HepG2 (cell line): ENCODE data around the gene WDR59. TPM values are rescaled to one million over a fixed set of nuclear protein-coding genes. Genes with fewer than 3 reads are reported as not detected.

Source experiments
- ATAC-seq: fragments of 200-7000 bp; cut with Tn5 transposase; 3 replicates; pipeline ENCODE4 v1.9.1; 2020; ENCODE audit warnings: mild to moderate bottlenecking, moderate library complexity
- BruUV-seq: library from RNA; stranded (reverse); fragments of 400-500 nt; replicated peaks from 2 replicates; lab custom pipeline; 2021; lab: Mats Ljungman, UMichigan
- CTCF ChIA-PET: fragments of 300-600 bp; formaldehyde crosslinking; extraction: SDS; loops from one replicate; lab custom pipeline; 2021; ENCODE audit warnings: low total read pairs, inconsistent platforms, low intra/inter-chr PET ratio; lab: Yijun Ruan, JAX
- POLR2A ChIA-PET: fragments of 350-600 bp; sonication (Branson Sonifier 250); formaldehyde crosslinking; loops from one replicate; lab custom pipeline; 2020; ENCODE audit warnings: antibody characterized with exemption, inconsistent platforms; lab: Yijun Ruan, JAX
- DNase-seq: peaks from one replicate; pipeline ENCODE4 v3.0.0-alpha.2; 2015; ENCODE audit warnings: low spot score
- FAIRE-seq: peaks from 3 replicates; lab custom pipeline; 2011; peaks lifted over from hg19 to GRCh38; lab: Jason Lieb, UNC
- H2AFZ ChIP-seq: one replicate; pipeline ENCODE4 v1.6.1; 2011; ENCODE audit warnings: low read length, inconsistent platforms
- H3K27ac ChIP-seq: fragments of 300-600 bp; 3 replicates; pipeline ENCODE4 v1.8.0; 2011; ENCODE audit warnings: mixed run types, mild to moderate bottlenecking, mixed read lengths, low read length, inconsistent platforms; ENCODE audit not compliant: insufficient read depth; ENCODE audit errors: extremely low read length
- H3K27me3 ChIP-seq, 2 experiments: fragments of 200-600 bp in 1 of 2; 2 replicates in 1 of 2; 3 replicates in 1 of 2; pipeline versions ENCODE4 v1.6.0 to v1.8.0; 2011; ENCODE audit warnings: low read length in 2 of 2, mild to moderate bottlenecking in 2 of 2, moderate library complexity in 2 of 2, inconsistent platforms in 1 of 2; ENCODE audit not compliant: insufficient read depth in 2 of 2, control insufficient read depth in 1 of 2
- H3K36me3 ChIP-seq, 2 experiments: fragments of 200-600 bp in 1 of 2; replicated peaks in 1 of 2; 2 replicates in 1 of 2; 3 replicates in 1 of 2; pipeline versions ENCODE4 v1.5.1 to v1.8.0; 2011; ENCODE audit warnings: low read length in 2 of 2, inconsistent platforms in 1 of 2; ENCODE audit not compliant: insufficient read depth in 2 of 2, control insufficient read depth in 1 of 2
- H3K4me1 ChIP-seq: 2 replicates; pipeline ENCODE4 v1.5.1; 2012; ENCODE audit warnings: low read length, inconsistent platforms; ENCODE audit not compliant: insufficient read depth
- H3K4me2 ChIP-seq: 2 replicates; pipeline ENCODE4 v1.6.0; 2011; ENCODE audit warnings: low read depth, low read length, inconsistent platforms
- H3K4me3 ChIP-seq, 3 experiments: fragments of 200-600 bp in 1 of 3; sonication (generic), shearing (Covaris generic) in 1 of 3; replicated peaks in 1 of 3; 2 replicates each; pipeline ENCODE4 v1.5.1; 2011 to 2016; ENCODE audit warnings: low read length in 3 of 3, inconsistent platforms in 2 of 3, low read depth in 2 of 3, mild to moderate bottlenecking in 2 of 3, control low read depth in 1 of 3, mixed read lengths in 1 of 3; ENCODE audit not compliant: insufficient read depth in 1 of 3
- H3K79me2 ChIP-seq: one replicate; pipeline ENCODE4 v1.6.1; 2011; ENCODE audit warnings: low read length, inconsistent platforms; ENCODE audit not compliant: insufficient read depth
- H3K9ac ChIP-seq: 2 replicates; pipeline ENCODE4 v1.6.0; 2011; ENCODE audit warnings: mild to moderate bottlenecking, low read depth, low read length, inconsistent platforms; ENCODE audit not compliant: insufficient read depth
- H3K9me3 ChIP-seq: 2 replicates; pipeline ENCODE4 v1.5.1; 2012; ENCODE audit warnings: mild to moderate bottlenecking, low read length
- H4K20me1 ChIP-seq: 2 replicates; pipeline ENCODE4 v1.6.0; 2011; ENCODE audit warnings: inconsistent platforms, mild to moderate bottlenecking, low read length, moderate library complexity; ENCODE audit not compliant: insufficient read depth
- ATF2 ChIP-seq: sonication (generic); formaldehyde crosslinking; IDR thresholded peaks from 2 replicates; pipeline ENCODE4 v1.4.0; 2020; ENCODE audit warnings: missing genetic modification reagents
- ATF5 ChIP-seq: sonication (generic); formaldehyde crosslinking; IDR thresholded peaks from 2 replicates; pipeline ENCODE4 v1.4.0; 2020; ENCODE audit warnings: mild to moderate bottlenecking, low read depth, missing genetic modification reagents
- ATRX ChIP-seq: sonication (generic); formaldehyde crosslinking; IDR thresholded peaks from 2 replicates; pipeline ENCODE4 v1.4.0; 2020; ENCODE audit warnings: missing genetic modification reagents, borderline replicate concordance
- EP300 ChIP-seq, 3 experiments: sonication (generic) in 1 of 3; formaldehyde crosslinking in 1 of 3; IDR thresholded peaks; 2 replicates each; pipeline versions ENCODE4 v1.5.1 to v1.6.1; 2011 to 2020; ENCODE audit warnings: low read depth in 2 of 3, low read length in 2 of 3, borderline replicate concordance in 1 of 3, improper control_type of control experiment in 1 of 3, mild to moderate bottlenecking in 1 of 3, missing genetic modification reagents in 1 of 3, moderate library complexity in 1 of 3
- HDAC6 ChIP-seq: fragments of 200-600 bp; sonication (generic); IDR thresholded peaks from 2 replicates; pipeline ENCODE4 v1.7.0; 2017; ENCODE audit warnings: mild to moderate bottlenecking, antibody characterized with exemption, low read length, low read depth
- MEIS1 ChIP-seq: sonication (generic); formaldehyde crosslinking; IDR thresholded peaks from 2 replicates; pipeline ENCODE4 v1.9.0; 2021; ENCODE audit warnings: mild to moderate bottlenecking, missing genetic modification reagents, moderate library complexity, borderline replicate concordance
- PLRG1 ChIP-seq: fragments of 450-650 bp; conservative IDR thresholded peaks from 2 replicates; pipeline ENCODE4 v1.6.1; 2016
- RARA ChIP-seq: IDR thresholded peaks from 2 replicates; pipeline ENCODE4 v1.6.1; 2016; ENCODE audit warnings: missing genetic modification reagents, missing compliant biosample characterization
- ZNF367 ChIP-seq: sonication (generic); formaldehyde crosslinking; IDR thresholded peaks from 2 replicates; pipeline ENCODE4 v1.4.0; 2020; ENCODE audit warnings: missing genetic modification reagents, borderline replicate concordance
- ZNF430 ChIP-seq: sonication (generic); formaldehyde crosslinking; IDR thresholded peaks from 2 replicates; pipeline ENCODE4 v1.9.0; 2021; ENCODE audit warnings: mild to moderate bottlenecking, missing genetic modification reagents
- ZNF589 ChIP-seq: sonication (generic); formaldehyde crosslinking; conservative IDR thresholded peaks from 2 replicates; pipeline ENCODE4 v1.8.0; 2022; ENCODE audit warnings: mild to moderate bottlenecking, moderate library complexity, missing genetic modification reagents
- ZNF597 ChIP-seq: sonication (generic); formaldehyde crosslinking; IDR thresholded peaks from 2 replicates; pipeline ENCODE4 v1.5.0; 2020; ENCODE audit warnings: missing genetic modification reagents
- WGBS: methylation state at CpG from one replicate; pipeline ENCODE4 v1.1.6; 2017; ENCODE audit warnings: low lambda C conversion rate; 5-methylcytosine and 5-hydroxymethylcytosine counted together
- in situ Hi-C: cut with HindIII; loops from 2 replicates; pipeline ENCODE4 v1.10.0; 2017; ENCODE audit warnings: low pct_unique_long_range_greater_than_20kb; ENCODE audit not compliant: extremely low pct_ligation_motif_present
- intact Hi-C: fragments of 100-400 bp; cut with micrococcal nuclease; formaldehyde crosslinking; loops from one replicate; pipeline ENCODE4 v1.10.0; 2022; ENCODE audit not compliant: unreplicated experiment
- polyA plus RNA-seq, 8 experiments: library from polyadenylated mRNA; depleted of rRNA in 3 of 8; stranded (reverse) in 7 of 8; unstranded in 1 of 8; fragments of >200 nt; fragmentation: Illumina TruSeq in 4 of 8; extraction: Trizol in 4 of 8; gene quantifications; 2 replicates each; pipeline versions ENCODE4 v1.2.1 to v1.2.3, GENCODE V29; 2011 to 2016; ENCODE audit warnings: low read depth in 4 of 8, missing spikeins in 1 of 8, mixed read lengths in 1 of 8; ENCODE audit not compliant: insufficient read depth in 1 of 8
- total RNA-seq, 5 experiments: library from RNA; depleted of rRNA; stranded (reverse); fragments of >200 nt; fragmentation: Illumina TruSeq; extraction: Trizol; gene quantifications; 2 replicates each; pipeline ENCODE4 v1.2.3, GENCODE V29; 2016; ENCODE audit warnings: low read depth in 1 of 5
- TF ChIP-seq, protein P1 (sequence below): sonication (generic); formaldehyde crosslinking; IDR thresholded peaks from 2 replicates; pipeline ENCODE4 v1.4.0; 2020; ENCODE audit warnings: missing genetic modification reagents, borderline replicate concordance
- TF ChIP-seq, protein P2 (sequence below): sonication (generic); formaldehyde crosslinking; IDR thresholded peaks from 2 replicates; pipeline ENCODE4 v1.9.0; 2021; ENCODE audit warnings: missing genetic modification reagents, mild to moderate bottlenecking, borderline replicate concordance
- TF ChIP-seq, protein P3 (sequence below): IDR thresholded peaks from 2 replicates; pipeline ENCODE4 v1.6.1; 2016; ENCODE audit warnings: control low read depth

Gene WDR59
- total and polyA plus RNA-seq, 2 of the 13 experiments (the other 11 are each of a cell fraction or from before 2014, with no cell fraction given), result 65.2 to 306 TPM

GRCh38 chr16:74902161-74902560, 82.8 kb downstream of the WDR59 start:
- no peak for FAIRE-seq
- H3K4me1 ChIP-seq, result no peaks in the 10 kb centered on the region

More at GRCh38 chr16:74902161-74902560, 82.8 kb downstream of the WDR59 start:
- Histone ChIP-seq H3K9me3 (no peaks in the 10 kb centered on the region), H3K4me2 (no peak overlapping the region), H4K20me1 (no peaks in the 10 kb centered on the region), H3K9ac (no peak overlapping the region), H3K27ac (no peak overlapping the region), H2AFZ (no peak overlapping the region), H3K27me3 (no peaks in the 10 kb centered on the region), H3K36me3 (peaks cover 34 to 76% of the 10 kb centered on the region in 2 experiments), H3K79me2 (no peaks in the 10 kb centered on the region), H3K4me3 (no peak overlapping the region)
- intact Hi-C loops (no loop called here), in situ Hi-C loops (no loop called here)
- ATAC-seq (no peak), DNase-seq (no peak)
- no TSS peak for BruUV-seq
- POLR2A ChIA-PET, result no interaction called here
- WGBS, result over 99% methylated on average over 5 of the region's 5 CpGs
- CTCF ChIA-PET, result no interaction called here
- TF ChIP-seq MEIS1 (CRISPR knock-in tag) (no peak), ATRX (no peak), HDAC6 (no peak), ATF2 (CRISPR knock-in tag) (no peak), ATF5 (CRISPR knock-in tag) (no peak), PLRG1 (no peak), ZNF367 (no peak), ZNF589 (no peak), EP300 (IDR thresholded peaks at IDR 0.05; ENCODE audit: low read depth in 2 of 2, low read length in 2 of 2) (no peak), EP300 (CRISPR knock-in tag; IDR thresholded peaks at IDR 0.05; ENCODE audit: borderline replicate concordance) (no peak), ZNF430 (CRISPR knock-in tag) (no peak), ZNF597 (CRISPR knock-in tag) (no peak), RARA (no peak)
- TF ChIP-seq, protein P1, sequence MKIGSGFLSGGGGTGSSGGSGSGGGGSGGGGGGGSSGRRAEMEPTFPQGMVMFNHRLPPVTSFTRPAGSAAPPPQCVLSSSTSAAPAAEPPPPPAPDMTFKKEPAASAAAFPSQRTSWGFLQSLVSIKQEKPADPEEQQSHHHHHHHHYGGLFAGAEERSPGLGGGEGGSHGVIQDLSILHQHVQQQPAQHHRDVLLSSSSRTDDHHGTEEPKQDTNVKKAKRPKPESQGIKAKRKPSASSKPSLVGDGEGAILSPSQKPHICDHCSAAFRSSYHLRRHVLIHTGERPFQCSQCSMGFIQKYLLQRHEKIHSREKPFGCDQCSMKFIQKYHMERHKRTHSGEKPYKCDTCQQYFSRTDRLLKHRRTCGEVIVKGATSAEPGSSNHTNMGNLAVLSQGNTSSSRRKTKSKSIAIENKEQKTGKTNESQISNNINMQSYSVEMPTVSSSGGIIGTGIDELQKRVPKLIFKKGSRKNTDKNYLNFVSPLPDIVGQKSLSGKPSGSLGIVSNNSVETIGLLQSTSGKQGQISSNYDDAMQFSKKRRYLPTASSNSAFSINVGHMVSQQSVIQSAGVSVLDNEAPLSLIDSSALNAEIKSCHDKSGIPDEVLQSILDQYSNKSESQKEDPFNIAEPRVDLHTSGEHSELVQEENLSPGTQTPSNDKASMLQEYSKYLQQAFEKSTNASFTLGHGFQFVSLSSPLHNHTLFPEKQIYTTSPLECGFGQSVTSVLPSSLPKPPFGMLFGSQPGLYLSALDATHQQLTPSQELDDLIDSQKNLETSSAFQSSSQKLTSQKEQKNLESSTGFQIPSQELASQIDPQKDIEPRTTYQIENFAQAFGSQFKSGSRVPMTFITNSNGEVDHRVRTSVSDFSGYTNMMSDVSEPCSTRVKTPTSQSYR (CRISPR knock-in tag), result no peak
- TF ChIP-seq, protein P2, sequence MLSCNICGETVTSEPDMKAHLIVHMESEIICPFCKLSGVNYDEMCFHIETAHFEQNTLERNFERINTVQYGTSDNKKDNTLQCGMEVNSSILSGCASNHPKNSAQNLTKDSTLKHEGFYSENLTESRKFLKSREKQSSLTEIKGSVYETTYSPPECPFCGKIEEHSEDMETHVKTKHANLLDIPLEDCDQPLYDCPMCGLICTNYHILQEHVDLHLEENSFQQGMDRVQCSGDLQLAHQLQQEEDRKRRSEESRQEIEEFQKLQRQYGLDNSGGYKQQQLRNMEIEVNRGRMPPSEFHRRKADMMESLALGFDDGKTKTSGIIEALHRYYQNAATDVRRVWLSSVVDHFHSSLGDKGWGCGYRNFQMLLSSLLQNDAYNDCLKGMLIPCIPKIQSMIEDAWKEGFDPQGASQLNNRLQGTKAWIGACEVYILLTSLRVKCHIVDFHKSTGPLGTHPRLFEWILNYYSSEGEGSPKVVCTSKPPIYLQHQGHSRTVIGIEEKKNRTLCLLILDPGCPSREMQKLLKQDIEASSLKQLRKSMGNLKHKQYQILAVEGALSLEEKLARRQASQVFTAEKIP (CRISPR knock-in tag), result no peak
- TF ChIP-seq, protein P3, sequence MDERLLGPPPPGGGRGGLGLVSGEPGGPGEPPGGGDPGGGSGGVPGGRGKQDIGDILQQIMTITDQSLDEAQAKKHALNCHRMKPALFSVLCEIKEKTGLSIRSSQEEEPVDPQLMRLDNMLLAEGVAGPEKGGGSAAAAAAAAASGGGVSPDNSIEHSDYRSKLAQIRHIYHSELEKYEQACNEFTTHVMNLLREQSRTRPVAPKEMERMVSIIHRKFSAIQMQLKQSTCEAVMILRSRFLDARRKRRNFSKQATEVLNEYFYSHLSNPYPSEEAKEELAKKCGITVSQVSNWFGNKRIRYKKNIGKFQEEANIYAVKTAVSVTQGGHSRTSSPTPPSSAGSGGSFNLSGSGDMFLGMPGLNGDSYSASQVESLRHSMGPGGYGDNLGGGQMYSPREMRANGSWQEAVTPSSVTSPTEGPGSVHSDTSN (CRISPR knock-in tag), result no peak
